ENCODE data around the gene NXT2.

DNA sequence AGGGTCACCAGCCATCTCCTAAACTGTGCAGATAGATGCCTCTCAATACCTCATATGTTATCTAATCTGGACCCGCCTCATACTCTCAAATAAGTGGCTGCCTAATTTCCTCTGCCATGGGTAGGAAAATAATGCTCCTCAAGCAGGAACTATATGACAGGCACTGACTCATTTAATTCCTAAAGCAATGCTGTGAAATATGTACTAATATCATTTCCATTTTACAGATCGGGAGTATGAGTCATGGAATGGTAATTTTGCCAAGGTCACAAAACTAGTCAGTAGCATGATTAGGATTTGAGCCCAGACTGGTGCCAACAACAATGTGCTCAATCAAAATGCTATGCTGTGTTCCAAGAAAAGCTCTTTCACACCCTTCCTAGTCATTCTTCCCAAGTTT is 3.0 kb upstream of the NXT2 start:
- no peak for TF ChIP-seq POLR2A (IDR thresholded peaks at IDR 0.05)
- TF ChIP-seq, protein P1, sequence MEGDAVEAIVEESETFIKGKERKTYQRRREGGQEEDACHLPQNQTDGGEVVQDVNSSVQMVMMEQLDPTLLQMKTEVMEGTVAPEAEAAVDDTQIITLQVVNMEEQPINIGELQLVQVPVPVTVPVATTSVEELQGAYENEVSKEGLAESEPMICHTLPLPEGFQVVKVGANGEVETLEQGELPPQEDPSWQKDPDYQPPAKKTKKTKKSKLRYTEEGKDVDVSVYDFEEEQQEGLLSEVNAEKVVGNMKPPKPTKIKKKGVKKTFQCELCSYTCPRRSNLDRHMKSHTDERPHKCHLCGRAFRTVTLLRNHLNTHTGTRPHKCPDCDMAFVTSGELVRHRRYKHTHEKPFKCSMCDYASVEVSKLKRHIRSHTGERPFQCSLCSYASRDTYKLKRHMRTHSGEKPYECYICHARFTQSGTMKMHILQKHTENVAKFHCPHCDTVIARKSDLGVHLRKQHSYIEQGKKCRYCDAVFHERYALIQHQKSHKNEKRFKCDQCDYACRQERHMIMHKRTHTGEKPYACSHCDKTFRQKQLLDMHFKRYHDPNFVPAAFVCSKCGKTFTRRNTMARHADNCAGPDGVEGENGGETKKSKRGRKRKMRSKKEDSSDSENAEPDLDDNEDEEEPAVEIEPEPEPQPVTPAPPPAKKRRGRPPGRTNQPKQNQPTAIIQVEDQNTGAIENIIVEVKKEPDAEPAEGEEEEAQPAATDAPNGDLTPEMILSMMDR (IDR thresholded peaks at IDR 0.05) = no peak
